HEK293 (cell line): ENCODE data around the gene KLK4.

Experiments
- CTCF ChIA-PET: fragments of 350-600 bp; formaldehyde crosslinking; extraction: SDS; loops from one replicate; lab custom pipeline; 2021; ENCODE audit warnings: antibody characterized with exemption; lab: Yijun Ruan, JAX
- POLR2A ChIA-PET: fragments of 300-600 bp; formaldehyde crosslinking; extraction: SDS; loops from one replicate; lab custom pipeline; 2020; ENCODE audit warnings: antibody characterized with exemption, inconsistent platforms; lab: Yijun Ruan, JAX
- H3K27ac ChIP-seq: fragments of 200-500 bp; sonication (Bioruptor generic); 2 replicates; pipeline ENCODE4 v1.5.1; 2014; ENCODE audit warnings: low read depth, low read length, control low read depth, inconsistent platforms; ENCODE audit errors: extremely low read depth
- H3K36me3 ChIP-seq, 2 experiments: fragments of 200-500 bp in 1 of 2; sonication (Bioruptor generic) in 1 of 2; 1 replicate in 1 of 2; 2 replicates in 1 of 2; pipeline ENCODE4 v1.5.1; 2014 to 2017; ENCODE audit warnings: inconsistent platforms in 2 of 2, low read length in 2 of 2; ENCODE audit not compliant: control insufficient read depth in 2 of 2, insufficient read depth in 1 of 2
- H3K4me1 ChIP-seq: fragments of 200-500 bp; sonication (Bioruptor generic); 2 replicates; pipeline ENCODE4 v1.5.1; 2014; ENCODE audit warnings: mild to moderate bottlenecking, low read length, inconsistent platforms; ENCODE audit not compliant: control insufficient read depth, insufficient read depth
- H3K4me3 ChIP-seq: 2 replicates; pipeline ENCODE4 v1.5.1; 2011; ENCODE audit warnings: low read depth, mild to moderate bottlenecking, control low read depth, low read length, moderate library complexity
- H3K9me3 ChIP-seq: fragments of 200-500 bp; sonication (Bioruptor generic); 2 replicates; pipeline ENCODE4 v1.5.1; 2014; ENCODE audit warnings: low read depth, low read length, inconsistent platforms; ENCODE audit not compliant: control insufficient read depth, insufficient read depth
- BCL11A ChIP-seq: fragments of 450-650 bp; formaldehyde crosslinking; IDR thresholded peaks from 2 replicates; pipeline ENCODE4 v1.5.1; 2016; ENCODE audit warnings: low read depth, missing biosample characterization, missing genetic modification characterization
- CTCF ChIP-seq: fragments of 450-650 bp; formaldehyde crosslinking; IDR thresholded peaks from 2 replicates; pipeline ENCODE4 v1.5.1; 2016; ENCODE audit warnings: missing biosample characterization, missing genetic modification characterization
- GLIS1 ChIP-seq: fragments of 450-650 bp; formaldehyde crosslinking; IDR thresholded peaks from 2 replicates; pipeline ENCODE4 v1.5.1; 2016; ENCODE audit warnings: missing biosample characterization, missing genetic modification characterization
- OVOL3 ChIP-seq: fragments of 450-650 bp; formaldehyde crosslinking; IDR thresholded peaks from 2 replicates; pipeline ENCODE4 v1.5.1; 2016; ENCODE audit warnings: missing biosample characterization, missing genetic modification characterization
- PRDM1 ChIP-seq: fragments of 450-650 bp; formaldehyde crosslinking; IDR thresholded peaks from 2 replicates; pipeline ENCODE4; 2016; ENCODE audit warnings: missing biosample characterization, missing genetic modification characterization
- TRIM28 ChIP-seq: IDR thresholded peaks from 2 replicates; pipeline ENCODE4 v1.6.1; 2011; ENCODE audit warnings: low read length, control low read depth, borderline replicate concordance
- ZBTB8A ChIP-seq: fragments of 450-650 bp; formaldehyde crosslinking; IDR thresholded peaks from 2 replicates; pipeline ENCODE4 v1.5.1; 2016; ENCODE audit warnings: missing biosample characterization, missing genetic modification characterization
- ZFP37 ChIP-seq: fragments of 450-650 bp; formaldehyde crosslinking; IDR thresholded peaks from 2 replicates; pipeline ENCODE4 v1.5.1; 2016; ENCODE audit warnings: missing biosample characterization, missing genetic modification characterization
- ZNF112 ChIP-seq: fragments of 450-650 bp; formaldehyde crosslinking; IDR thresholded peaks from 2 replicates; pipeline ENCODE4 v1.5.0; 2017; ENCODE audit warnings: missing biosample characterization, missing genetic modification characterization
- ZNF184 ChIP-seq: fragments of 450-650 bp; IDR thresholded peaks from 2 replicates; pipeline ENCODE4 v1.5.1; 2018; ENCODE audit warnings: missing biosample characterization, mild to moderate bottlenecking, missing genetic modification characterization
- ZNF211 ChIP-seq: fragments of 450-650 bp; formaldehyde crosslinking; IDR thresholded peaks from 2 replicates; pipeline ENCODE4 v1.5.1; 2016; ENCODE audit warnings: low read depth, missing biosample characterization, missing genetic modification characterization
- ZNF214 ChIP-seq: fragments of 450-650 bp; formaldehyde crosslinking; IDR thresholded peaks from 2 replicates; pipeline ENCODE4 v1.5.1; 2017; ENCODE audit warnings: missing biosample characterization, mild to moderate bottlenecking, missing genetic modification characterization, borderline replicate concordance
- ZNF24 ChIP-seq: fragments of 450-650 bp; formaldehyde crosslinking; IDR thresholded peaks from 2 replicates; pipeline ENCODE4 v1.5.1; 2016; ENCODE audit warnings: missing biosample characterization, missing genetic modification characterization
- ZNF473 ChIP-seq: fragments of 450-650 bp; formaldehyde crosslinking; IDR thresholded peaks from 2 replicates; pipeline ENCODE4 v1.5.1; 2017; ENCODE audit warnings: missing biosample characterization, missing genetic modification characterization
- ZNF544 ChIP-seq: fragments of 450-650 bp; formaldehyde crosslinking; IDR thresholded peaks from 2 replicates; pipeline ENCODE4 v1.5.0; 2017; ENCODE audit warnings: missing biosample characterization, missing genetic modification characterization
- ZNF549 ChIP-seq: fragments of 450-650 bp; IDR thresholded peaks from 2 replicates; pipeline ENCODE4 v1.5.1; 2018; ENCODE audit warnings: missing biosample characterization, missing genetic modification characterization, mild to moderate bottlenecking, inconsistent platforms, moderate library complexity
- ZNF571 ChIP-seq: fragments of 450-650 bp; formaldehyde crosslinking; IDR thresholded peaks from 2 replicates; pipeline ENCODE4 v1.5.0; 2017; ENCODE audit warnings: missing biosample characterization, missing genetic modification characterization
- ZNF639 ChIP-seq: fragments of 450-650 bp; formaldehyde crosslinking; IDR thresholded peaks from 2 replicates; pipeline ENCODE4 v1.5.1; 2016; ENCODE audit warnings: missing biosample characterization, missing genetic modification characterization
- ZNF791 ChIP-seq: fragments of 450-650 bp; formaldehyde crosslinking; IDR thresholded peaks from 2 replicates; pipeline ENCODE4 v1.5.1; 2016; ENCODE audit warnings: missing biosample characterization, missing genetic modification characterization
- ZNF830 ChIP-seq: fragments of 450-650 bp; IDR thresholded peaks from 2 replicates; pipeline ENCODE4 v1.5.0; 2018; ENCODE audit warnings: missing biosample characterization, missing genetic modification characterization, low read depth, mild to moderate bottlenecking, moderate library complexity
- ZSCAN16 ChIP-seq: fragments of 450-650 bp; formaldehyde crosslinking; IDR thresholded peaks from 2 replicates; pipeline ENCODE4 v1.5.1; 2016; ENCODE audit warnings: missing biosample characterization, missing genetic modification characterization
- TF ChIP-seq, protein P1 (sequence below): fragments of 450-650 bp; formaldehyde crosslinking; IDR thresholded peaks from 2 replicates; pipeline ENCODE4 v1.5.1; 2017; ENCODE audit warnings: missing biosample characterization, missing genetic modification characterization
- TF ChIP-seq, protein P2 (sequence below): fragments of 450-650 bp; formaldehyde crosslinking; IDR thresholded peaks from 2 replicates; pipeline ENCODE4 v1.5.1; 2016; ENCODE audit warnings: missing biosample characterization, missing genetic modification characterization
- TF ChIP-seq, protein P3 (sequence below): fragments of 450-650 bp; formaldehyde crosslinking; IDR thresholded peaks from 2 replicates; pipeline ENCODE4 v1.5.1; 2017; ENCODE audit warnings: missing biosample characterization, missing genetic modification characterization

Gene KLK4

GRCh38 chr19:50908336-50908735, 2.9 kb downstream of the KLK4 start:
- ChIA-PET POLR2A (no interaction called here), CTCF (interaction anchor here (0.8 to 5.9 kb wide), 8 partner anchors 13 to 188 kb away, joined by 3 to 50 read pairs (median 3); no protein-coding TSS in a partner anchor)
- TF ChIP-seq ZNF24 (tag by site-specific recombination) (no peak), ZFP37 (tag by site-specific recombination) (no peak), PRDM1 (tag by site-specific recombination) (no peak), ZSCAN16 (tag by site-specific recombination) (no peak), ZNF549 (tag by site-specific recombination) (no peak), ZNF791 (no peak), OVOL3 (no peak), ZNF184 (tag by site-specific recombination) (no peak), ZNF112 (tag by site-specific recombination) (no peak), ZNF571 (tag by site-specific recombination) (no peak), GLIS1 (tag by site-specific recombination) (no peak)
- TF ChIP-seq, protein P1, sequence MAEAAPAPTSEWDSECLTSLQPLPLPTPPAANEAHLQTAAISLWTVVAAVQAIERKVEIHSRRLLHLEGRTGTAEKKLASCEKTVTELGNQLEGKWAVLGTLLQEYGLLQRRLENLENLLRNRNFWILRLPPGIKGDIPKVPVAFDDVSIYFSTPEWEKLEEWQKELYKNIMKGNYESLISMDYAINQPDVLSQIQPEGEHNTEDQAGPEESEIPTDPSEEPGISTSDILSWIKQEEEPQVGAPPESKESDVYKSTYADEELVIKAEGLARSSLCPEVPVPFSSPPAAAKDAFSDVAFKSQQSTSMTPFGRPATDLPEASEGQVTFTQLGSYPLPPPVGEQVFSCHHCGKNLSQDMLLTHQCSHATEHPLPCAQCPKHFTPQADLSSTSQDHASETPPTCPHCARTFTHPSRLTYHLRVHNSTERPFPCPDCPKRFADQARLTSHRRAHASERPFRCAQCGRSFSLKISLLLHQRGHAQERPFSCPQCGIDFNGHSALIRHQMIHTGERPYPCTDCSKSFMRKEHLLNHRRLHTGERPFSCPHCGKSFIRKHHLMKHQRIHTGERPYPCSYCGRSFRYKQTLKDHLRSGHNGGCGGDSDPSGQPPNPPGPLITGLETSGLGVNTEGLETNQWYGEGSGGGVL (tag by site-specific recombination) = no peak
- TF ChIP-seq, protein P2, sequence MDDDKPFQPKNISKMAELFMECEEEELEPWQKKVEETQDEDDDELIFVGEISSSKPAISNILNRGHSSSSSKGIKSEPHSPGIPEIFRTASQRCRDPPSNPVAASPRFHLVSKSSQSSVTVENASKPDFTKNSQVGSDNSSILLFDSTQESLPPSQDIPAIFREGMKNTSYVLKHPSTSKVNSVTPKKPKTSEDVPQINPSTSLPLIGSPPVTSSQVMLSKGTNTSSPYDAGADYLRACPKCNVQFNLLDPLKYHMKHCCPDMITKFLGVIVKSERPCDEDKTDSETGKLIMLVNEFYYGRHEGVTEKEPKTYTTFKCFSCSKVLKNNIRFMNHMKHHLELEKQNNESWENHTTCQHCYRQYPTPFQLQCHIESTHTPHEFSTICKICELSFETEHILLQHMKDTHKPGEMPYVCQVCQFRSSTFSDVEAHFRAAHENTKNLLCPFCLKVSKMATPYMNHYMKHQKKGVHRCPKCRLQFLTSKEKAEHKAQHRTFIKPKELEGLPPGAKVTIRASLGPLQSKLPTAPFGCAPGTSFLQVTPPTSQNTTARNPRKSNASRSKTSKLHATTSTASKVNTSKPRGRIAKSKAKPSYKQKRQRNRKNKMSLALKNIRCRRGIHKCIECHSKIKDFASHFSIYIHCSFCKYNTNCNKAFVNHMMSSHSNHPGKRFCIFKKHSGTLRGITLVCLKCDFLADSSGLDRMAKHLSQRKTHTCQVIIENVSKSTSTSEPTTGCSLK (tag by site-specific recombination) = no peak

GRCh38 chr19:50906217-50906616, 5.0 kb downstream of the KLK4 start:
- H3K4me1 ChIP-seq = no peaks in the 10 kb centered on the region; the same call in 1 of the 2 replicates
- H3K9me3 ChIP-seq = no peaks in the 10 kb centered on the region
- TF ChIP-seq ZNF214 (tag by site-specific recombination) = no peak
- 0 out of 2 replicates have a peak, but pooled peaks have one; percentile 22 for TF ChIP-seq CTCF (tag by site-specific recombination)
- H3K27ac ChIP-seq = no peak overlapping the region
- POLR2A ChIA-PET = interaction anchor here (0.6 kb wide), 1 partner anchor 18 kb away, joined by 3 read pairs; no protein-coding TSS in a partner anchor
- no peaks in the 10 kb centered on the region for H3K36me3 ChIP-seq
- CTCF ChIA-PET = interaction anchor here (0.6 to 1.7 kb wide), 24 partner anchors 8 to 489 kb away, joined by 3 to 32 read pairs (median 4); partner anchors contain the start of gene KLK2
- H3K4me3 ChIP-seq = no peak overlapping the region

More at GRCh38 chr19:50908336-50908735, 2.9 kb downstream of the KLK4 start:
- no peak overlapping the region for H3K4me3 ChIP-seq
- no peaks in the 10 kb centered on the region for H3K36me3 ChIP-seq
- H3K27ac ChIP-seq = no peak overlapping the region
- no peaks in the 10 kb centered on the region for H3K9me3 ChIP-seq
- peaks cover 3% of the 10 kb centered on the region for H3K4me1 ChIP-seq

DNA sequence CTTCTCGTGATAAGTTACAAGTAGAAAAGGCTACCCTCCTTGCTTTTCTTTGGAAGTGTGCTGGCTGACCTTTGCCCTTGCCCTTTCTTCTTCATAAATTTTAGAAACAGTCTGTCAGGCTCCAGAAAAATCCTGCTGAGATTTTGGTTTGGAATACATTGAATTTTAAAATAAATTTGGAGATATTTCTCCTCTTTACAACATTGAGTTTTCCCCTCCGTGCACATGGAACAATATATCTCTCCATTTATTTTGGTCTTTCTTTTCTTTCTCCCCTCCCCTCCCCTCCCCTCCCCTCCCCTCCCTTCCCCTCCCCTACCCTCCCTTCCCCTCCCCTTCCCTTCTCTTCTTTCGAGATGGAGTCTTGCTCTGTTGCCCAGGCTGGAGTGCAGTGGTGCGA, 8.6 kb downstream of the KLK4 start:
- POLR2A ChIA-PET = no interaction called here
- CTCF ChIA-PET = no interaction called here
- no peak overlapping the region for H3K27ac ChIP-seq
- TF ChIP-seq TRIM28 (no peak), ZBTB8A (no peak), ZNF571 (tag by site-specific recombination) (no peak), BCL11A (tag by site-specific recombination) (no peak), ZNF473 (tag by site-specific recombination) (no peak), ZNF211 (no peak), ZNF639 (tag by site-specific recombination) (no peak), ZNF544 (tag by site-specific recombination) (no peak), ZNF830 (tag by site-specific recombination) (no peak)
- TF ChIP-seq, protein P3, sequence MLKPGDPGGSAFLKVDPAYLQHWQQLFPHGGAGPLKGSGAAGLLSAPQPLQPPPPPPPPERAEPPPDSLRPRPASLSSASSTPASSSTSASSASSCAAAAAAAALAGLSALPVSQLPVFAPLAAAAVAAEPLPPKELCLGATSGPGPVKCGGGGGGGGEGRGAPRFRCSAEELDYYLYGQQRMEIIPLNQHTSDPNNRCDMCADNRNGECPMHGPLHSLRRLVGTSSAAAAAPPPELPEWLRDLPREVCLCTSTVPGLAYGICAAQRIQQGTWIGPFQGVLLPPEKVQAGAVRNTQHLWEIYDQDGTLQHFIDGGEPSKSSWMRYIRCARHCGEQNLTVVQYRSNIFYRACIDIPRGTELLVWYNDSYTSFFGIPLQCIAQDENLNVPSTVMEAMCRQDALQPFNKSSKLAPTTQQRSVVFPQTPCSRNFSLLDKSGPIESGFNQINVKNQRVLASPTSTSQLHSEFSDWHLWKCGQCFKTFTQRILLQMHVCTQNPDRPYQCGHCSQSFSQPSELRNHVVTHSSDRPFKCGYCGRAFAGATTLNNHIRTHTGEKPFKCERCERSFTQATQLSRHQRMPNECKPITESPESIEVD (tag by site-specific recombination) = no peak

More for the DNA sequence above, 8.6 kb downstream of the KLK4 start:
- H3K4me3 ChIP-seq = no peak overlapping the region
- H3K4me1 ChIP-seq = no peaks in the 10 kb centered on the region
- no peaks in the 10 kb centered on the region for H3K9me3 ChIP-seq
- H3K36me3 ChIP-seq = no peaks in the 10 kb centered on the region
